Activated CD4-positive, alpha-beta T cell treated with anti-CD3 and anti-CD28 coated beads, Interleukin-2, amount 50 U/mL, for 1 hour (primary cell): ENCODE measurements around the gene KLHL6.
"Not testable (repeated sequence)": the region's sequence is repeated elsewhere in the genome, so short reads cannot be mapped to it uniquely, and the experiment has no call there.

Experiments used
- DNase-seq: peaks from one replicate; pipeline ENCODE4 v3.0.0-alpha.2; 2020

The KLHL6 gene

GRCh38 chr3:183555541-183556081 is at the start of gene KLHL6:
TSS of gene KLHL6 (minus strand) at chr3:183555706. CDS start at chr3:183555653, 53 bp downstream.
- peak; percentile 61 for DNase-seq

- DNase-seq: no peak
Measured at GRCh38 chr3:183597959-183598358, 42.5 kb upstream of the KLHL6 start.

GRCh38 chr3:183594636-183595035 is 39.1 kb upstream of the KLHL6 start:
- DNase-seq: no peak

GRCh38 chr3:183592821-183593220 is 37.3 kb upstream of the KLHL6 start:
- DNase-seq: no peak

- DNase-seq: no peak
Measured at GRCh38 chr3:183591881-183592521, 36.5 kb upstream of the KLHL6 start.

- no peak for DNase-seq
Measured at GRCh38 chr3:183590442-183590841, 34.9 kb upstream of the KLHL6 start.

- no peak for DNase-seq
Measured at GRCh38 chr3:183587336-183587735, 31.8 kb upstream of the KLHL6 start.

GRCh38 chr3:183586477-183586876 is 31.0 kb upstream of the KLHL6 start:
- no peak for DNase-seq

- DNase-seq: no peak
Measured at GRCh38 chr3:183584914-183585280, 29.4 kb upstream of the KLHL6 start.

GRCh38 chr3:183584246-183584913 is 28.9 kb upstream of the KLHL6 start:
- DNase-seq: no peak

- DNase-seq: no peak
Measured at GRCh38 chr3:183583331-183584245, 28.1 kb upstream of the KLHL6 start.

- no peak for DNase-seq
Measured at GRCh38 chr3:183582161-183582560, 26.7 kb upstream of the KLHL6 start.

GRCh38 chr3:183581496-183582155 is 26.1 kb upstream of the KLHL6 start:
- no peak for DNase-seq

- no peak for DNase-seq
Measured at GRCh38 chr3:183579967-183580900, 24.7 kb upstream of the KLHL6 start.

GRCh38 chr3:183578179-183578578 is 22.7 kb upstream of the KLHL6 start:
- no peak for DNase-seq

- DNase-seq: no peak
Measured at GRCh38 chr3:183577346-183577745, 21.8 kb upstream of the KLHL6 start.

- no peak for DNase-seq
Measured at GRCh38 chr3:183576487-183577107, 21.1 kb upstream of the KLHL6 start.

GRCh38 chr3:183572935-183573334 is 17.4 kb upstream of the KLHL6 start:
- DNase-seq: no peak

GRCh38 chr3:183570191-183570590 is 14.7 kb upstream of the KLHL6 start:
- DNase-seq: not testable (repeated sequence)

GRCh38 chr3:183566880-183567279 is 11.4 kb upstream of the KLHL6 start:
- DNase-seq: no peak

GRCh38 chr3:183564046-183564445 is 8.5 kb upstream of the KLHL6 start:
- DNase-seq: no peak
